Endothelial cell of umbilical vein (primary cell): ENCODE data around the gene RPGRIP1L. TPM values are rescaled to one million over a fixed set of nuclear protein-coding genes. Genes with fewer than 3 reads are reported as not detected.

Experiments used
- BruUV-seq: library from RNA; stranded (reverse); fragments of 400-500 nt; replicated peaks from 2 replicates; lab custom pipeline; 2021; lab: Mats Ljungman, UMichigan
- CTCF ChIA-PET: fragments of 300-600, 350-600 bp; sonication (Branson Sonifier 250); formaldehyde crosslinking; loops from one replicate; lab custom pipeline; 2021; ENCODE audit warnings: antibody characterized with exemption, inconsistent platforms; lab: Charles Lee
- POLR2A ChIA-PET: fragments of 300-600, 350-600 bp; sonication (Branson Sonifier 250); formaldehyde crosslinking; loops from one replicate; lab custom pipeline; 2021; ENCODE audit warnings: antibody characterized with exemption, inconsistent platforms; lab: Charles Lee
- DNase-seq: peaks from one replicate; pipeline ENCODE4 v3.0.0-alpha.2; 2011; ENCODE audit warnings: low read depth, low spot score
- FAIRE-seq: peaks from 2 replicates; lab custom pipeline; 2011; peaks lifted over from hg19 to GRCh38; lab: Jason Lieb, UNC
- H2AFZ ChIP-seq: 2 replicates; pipeline ENCODE4 v1.6.0; 2012; ENCODE audit warnings: low read depth, low read length, control low read depth, inconsistent platforms
- H3K27ac ChIP-seq: 2 replicates; pipeline ENCODE4 v1.5.1; 2011; ENCODE audit warnings: low read depth, mild to moderate bottlenecking, control low read depth, low read length, moderate library complexity; ENCODE audit not compliant: insufficient read depth
- H3K27me3 ChIP-seq, 2 experiments: 2 replicates each; pipeline versions ENCODE4 v1.6.0 to v1.6.1; 2011; ENCODE audit warnings: low read length in 2 of 2, mixed read lengths in 1 of 2; ENCODE audit not compliant: control insufficient read depth in 2 of 2, insufficient read depth in 2 of 2
- H3K36me3 ChIP-seq, 2 experiments: 2 replicates in 1 of 2; 3 replicates in 1 of 2; pipeline ENCODE4 v1.5.1; 2011; ENCODE audit warnings: low read length in 2 of 2, mild to moderate bottlenecking in 1 of 2, moderate library complexity in 1 of 2; ENCODE audit not compliant: control insufficient read depth in 2 of 2, insufficient read depth in 2 of 2; ENCODE audit errors: extremely low read depth in 1 of 2
- H3K4me1 ChIP-seq: 3 replicates; pipeline ENCODE4 v1.5.1; 2011; ENCODE audit warnings: mild to moderate bottlenecking, low read length; ENCODE audit not compliant: control insufficient read depth, insufficient read depth; ENCODE audit errors: extremely low read depth
- H3K4me2 ChIP-seq: 2 replicates; pipeline ENCODE4 v1.6.1; 2011; ENCODE audit warnings: low read length, control low read depth, mixed read lengths; ENCODE audit not compliant: insufficient read depth
- H3K4me3 ChIP-seq, 3 experiments: fragments of 200-600 bp in 1 of 3; sonication (generic), shearing (Covaris generic) in 1 of 3; replicated peaks in 1 of 3; 2 replicates each; pipeline ENCODE4 v1.5.1; 2011 to 2016; ENCODE audit warnings: control low read depth in 3 of 3, low read length in 3 of 3, mild to moderate bottlenecking in 2 of 3, inconsistent platforms in 1 of 3, low read depth in 1 of 3, moderate library complexity in 1 of 3; ENCODE audit not compliant: insufficient read depth in 1 of 3
- H3K79me2 ChIP-seq: 2 replicates; pipeline ENCODE4 v1.6.0; 2012; ENCODE audit warnings: low read length, inconsistent platforms; ENCODE audit not compliant: control insufficient read depth, insufficient read depth
- H3K9ac ChIP-seq: replicated peaks from 2 replicates; pipeline ENCODE3; 2011; ENCODE audit warnings: low read length, control low read depth; ENCODE audit not compliant: insufficient read depth; ENCODE audit errors: extremely low read depth
- H3K9me1 ChIP-seq: replicated peaks from 3 replicates; pipeline ENCODE4 v1.6.0; 2011; ENCODE audit warnings: mild to moderate bottlenecking, low read length; ENCODE audit not compliant: control insufficient read depth, insufficient read depth; ENCODE audit errors: extremely low read depth
- H3K9me3 ChIP-seq: replicated peaks from 2 replicates; pipeline ENCODE4 v1.5.1; 2012; ENCODE audit warnings: low read length, inconsistent platforms; ENCODE audit not compliant: control insufficient read depth, insufficient read depth
- H4K20me1 ChIP-seq: replicated peaks from 2 replicates; pipeline ENCODE3; 2011; ENCODE audit warnings: mild to moderate bottlenecking, low read length; ENCODE audit not compliant: control insufficient read depth, insufficient read depth; ENCODE audit errors: extremely low read depth
- FOS ChIP-seq: IDR thresholded peaks from 2 replicates; pipeline ENCODE4 v1.6.1; 2011; ENCODE audit warnings: mild to moderate bottlenecking, low read length, moderate library complexity, borderline replicate concordance; ENCODE audit not compliant: insufficient read depth
- GATA2 ChIP-seq: IDR thresholded peaks from 2 replicates; pipeline ENCODE4 v1.7.0; 2011; ENCODE audit warnings: low read depth, mild to moderate bottlenecking, moderate library complexity, mixed read lengths, low read length; ENCODE audit not compliant: insufficient read length, insufficient read depth
- JUN ChIP-seq: IDR thresholded peaks from 2 replicates; pipeline ENCODE4 v1.6.1; 2011; ENCODE audit warnings: borderline replicate concordance, low read depth; ENCODE audit not compliant: insufficient read length, insufficient read depth
- MYC ChIP-seq: IDR thresholded peaks from one replicate; pipeline ENCODE4 v1.6.1; 2011; ENCODE audit warnings: mild to moderate bottlenecking, low read depth, low read length
- POLR2A ChIP-seq: IDR thresholded peaks from 2 replicates; pipeline ENCODE4 v1.6.1; 2012; ENCODE audit warnings: low read depth, mild to moderate bottlenecking, control low read depth, low read length
- POLR2AphosphoS5 ChIP-seq: IDR thresholded peaks from 2 replicates; pipeline ENCODE4 v1.6.1; 2012; ENCODE audit warnings: low read depth, mild to moderate bottlenecking, control low read depth, low read length, moderate library complexity; ENCODE audit not compliant: insufficient read depth
- dilution Hi-C: fragments of 300-500 bp; cut with MboI; formaldehyde crosslinking; loops from one replicate; pipeline ENCODE4 v1.15.0; 2019; ENCODE audit warnings: low sequenced_read_pairs; ENCODE audit not compliant: extremely low pct_ligation_motif_present
- intact Hi-C: fragments of 100-400 bp; cut with micrococcal nuclease; formaldehyde crosslinking; loops from one replicate; pipeline ENCODE4 v1.10.0; 2022
- polyA plus RNA-seq, 4 experiments: library from polyadenylated mRNA; depleted of rRNA in 3 of 4; stranded (reverse) in 3 of 4; unstranded in 1 of 4; fragments of >200 nt; gene quantifications; 2 replicates each; pipeline versions ENCODE4 v1.2.1 to v1.2.3, GENCODE V29; 2011 to 2012; ENCODE audit warnings: missing spikeins in 1 of 4
- total RNA-seq: library from RNA; stranded (reverse); gene quantifications from 2 replicates; pipeline ENCODE4 v1.2.3, GENCODE V29; 2021
- TF ChIP-seq, protein P1 (sequence below), 2 donors: IDR thresholded peaks; 1 replicate in 1 of 2; 2 replicates in 1 of 2; pipeline ENCODE4 v1.5.1; 2011; ENCODE audit warnings: low read length in 2 of 2, mild to moderate bottlenecking in 2 of 2, moderate library complexity in 2 of 2, control low read depth in 1 of 2, inconsistent platforms in 1 of 2, low read depth in 1 of 2; ENCODE audit not compliant: insufficient read depth in 1 of 2; ENCODE audit errors: extremely low read depth in 1 of 2
- TF ChIP-seq, protein P2 (sequence below): IDR thresholded peaks from 2 replicates; pipeline ENCODE4 v1.6.1; 2011; ENCODE audit not compliant: insufficient read depth, insufficient read length

RPGRIP1L gene
- total and polyA plus RNA-seq, 2 donors (not counting 3 experiments of a cell fraction or from before 2014, with no cell fraction given), result 3.2 to 13.2 TPM

DNA sequence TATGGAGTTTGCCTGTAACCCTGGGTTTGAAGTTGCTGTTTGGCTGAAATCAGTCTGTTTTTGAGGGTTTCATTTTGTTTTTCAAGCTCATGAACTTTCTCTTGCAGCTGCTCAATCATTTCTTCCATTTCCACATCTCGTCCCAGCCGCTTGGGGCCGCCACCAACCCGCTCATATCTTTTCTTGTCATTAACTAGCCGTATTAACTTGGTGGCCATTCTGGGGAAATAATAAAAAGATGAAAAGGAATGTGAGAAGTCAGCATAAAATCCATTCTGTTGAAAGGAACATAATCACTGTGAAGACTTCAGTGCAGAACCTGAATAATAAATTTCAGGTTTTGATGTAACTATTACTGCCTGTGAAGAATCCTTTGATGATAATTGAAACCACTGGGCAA lies 11.5 kb downstream of the RPGRIP1L start:
- FAIRE-seq (no peak), DNase-seq (no peak)
- CTCF ChIA-PET, result interaction anchor here (0.9 kb wide), 1 partner anchor 1565 kb away, joined by 3 read pairs; no protein-coding TSS in a partner anchor
- Histone ChIP-seq H3K36me3 (no peaks in the 10 kb centered on the region), H3K4me3 (no peak overlapping the region), H4K20me1 (no peaks in the 10 kb centered on the region), H3K79me2 (no peaks in the 10 kb centered on the region), H3K9ac (no peak overlapping the region), H3K27me3 (no peaks in the 10 kb centered on the region), H3K9me3 (no peaks in the 10 kb centered on the region), H2AFZ (no peak overlapping the region), H3K9me1 (no peaks in the 10 kb centered on the region), H3K4me2 (no peak overlapping the region), H3K4me1 (no peaks in the 10 kb centered on the region), H3K27ac (no peak overlapping the region)
- no TSS peak for BruUV-seq
- POLR2A ChIA-PET, result no interaction called here
- intact Hi-C loops (no loop called here), dilution Hi-C loops (no loop called here)
- TF ChIP-seq, protein P1, sequence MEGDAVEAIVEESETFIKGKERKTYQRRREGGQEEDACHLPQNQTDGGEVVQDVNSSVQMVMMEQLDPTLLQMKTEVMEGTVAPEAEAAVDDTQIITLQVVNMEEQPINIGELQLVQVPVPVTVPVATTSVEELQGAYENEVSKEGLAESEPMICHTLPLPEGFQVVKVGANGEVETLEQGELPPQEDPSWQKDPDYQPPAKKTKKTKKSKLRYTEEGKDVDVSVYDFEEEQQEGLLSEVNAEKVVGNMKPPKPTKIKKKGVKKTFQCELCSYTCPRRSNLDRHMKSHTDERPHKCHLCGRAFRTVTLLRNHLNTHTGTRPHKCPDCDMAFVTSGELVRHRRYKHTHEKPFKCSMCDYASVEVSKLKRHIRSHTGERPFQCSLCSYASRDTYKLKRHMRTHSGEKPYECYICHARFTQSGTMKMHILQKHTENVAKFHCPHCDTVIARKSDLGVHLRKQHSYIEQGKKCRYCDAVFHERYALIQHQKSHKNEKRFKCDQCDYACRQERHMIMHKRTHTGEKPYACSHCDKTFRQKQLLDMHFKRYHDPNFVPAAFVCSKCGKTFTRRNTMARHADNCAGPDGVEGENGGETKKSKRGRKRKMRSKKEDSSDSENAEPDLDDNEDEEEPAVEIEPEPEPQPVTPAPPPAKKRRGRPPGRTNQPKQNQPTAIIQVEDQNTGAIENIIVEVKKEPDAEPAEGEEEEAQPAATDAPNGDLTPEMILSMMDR (IDR thresholded peaks at IDR 0.05; ENCODE audit: extremely low read depth in 1 of 2, insufficient read depth in 1 of 2, low read depth in 1 of 2, low read length in 2 of 2), result peak; percentile 2 to 7
- TF ChIP-seq MYC (no peak), POLR2A (no peak)
- TF ChIP-seq, protein P2, sequence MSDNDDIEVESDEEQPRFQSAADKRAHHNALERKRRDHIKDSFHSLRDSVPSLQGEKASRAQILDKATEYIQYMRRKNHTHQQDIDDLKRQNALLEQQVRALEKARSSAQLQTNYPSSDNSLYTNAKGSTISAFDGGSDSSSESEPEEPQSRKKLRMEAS, result no peak

DNA sequence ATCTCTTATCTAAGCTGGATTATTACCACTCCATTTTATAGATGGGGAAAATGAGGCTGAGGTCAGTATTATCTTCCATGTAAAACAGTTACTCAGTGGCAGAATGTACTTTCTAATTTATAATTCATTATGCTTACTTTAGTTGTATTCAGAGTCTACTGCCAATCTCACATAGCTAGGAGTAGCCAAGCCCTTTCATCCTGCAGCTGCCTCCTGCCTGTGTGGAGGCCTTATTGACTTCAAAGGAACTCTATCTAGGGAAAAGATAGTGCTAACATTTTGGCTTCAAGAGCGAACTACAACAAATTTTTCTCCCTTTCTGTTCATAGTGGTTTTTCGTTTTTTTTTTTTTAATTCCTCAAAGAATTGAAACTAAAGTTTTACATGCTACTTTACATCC lies 12.9 kb downstream of the RPGRIP1L start:
- intact Hi-C loops, result no loop called here
- H3K27ac ChIP-seq, result no peak overlapping the region
- no peaks in the 10 kb centered on the region for H3K79me2 ChIP-seq
- no TSS peak for BruUV-seq
- H2AFZ ChIP-seq, result no peak overlapping the region
- H3K9me1 ChIP-seq, result no peaks in the 10 kb centered on the region
- ChIA-PET CTCF (interaction anchor here (1.2 kb wide), 1 partner anchor 13 kb away, joined by 3 read pairs; the partner anchor contains the start of genes FTO and RPGRIP1L), POLR2A (no interaction called here)
- no peaks in the 10 kb centered on the region for H3K27me3 ChIP-seq
- dilution Hi-C loops, result no loop called here
- DNase-seq, result no peak
- H3K36me3 ChIP-seq, result no peaks in the 10 kb centered on the region
- no peak overlapping the region for H3K4me2 ChIP-seq
- H3K4me1 ChIP-seq, result no peaks in the 10 kb centered on the region
- no peaks in the 10 kb centered on the region for H4K20me1 ChIP-seq
- H3K4me3 ChIP-seq, result no peak overlapping the region
- no peaks in the 10 kb centered on the region for H3K9me3 ChIP-seq
- TF ChIP-seq GATA2, result no peak
- no peak for TF ChIP-seq POLR2A
- TF ChIP-seq FOS, result no peak
- no peak for TF ChIP-seq MYC
- TF ChIP-seq POLR2AphosphoS5, result no peak
- TF ChIP-seq JUN, result no peak
- TF ChIP-seq, protein P1 (IDR thresholded peaks at IDR 0.05; ENCODE audit: extremely low read depth in 1 of 2, insufficient read depth in 1 of 2, low read depth in 1 of 2, low read length in 2 of 2), result no peak
- H3K9ac ChIP-seq, result no peak overlapping the region
- no peak for FAIRE-seq
